Neural cell (in vitro differentiated cells): Measurements from ENCODE around the gene GRB14. TPM values are rescaled to one million over a fixed set of nuclear protein-coding genes. Genes with fewer than 3 reads are reported as not detected.

Experiments used
- H2AFZ ChIP-seq: fragments of 200-600, 300-800 bp; sonication (generic), shearing (Covaris generic); 2 replicates; pipeline ENCODE4 v1.6.0; 2014; ENCODE audit warnings: low read depth, mild to moderate bottlenecking, antibody characterized with exemption, low read length, moderate library complexity
- H3F3A ChIP-seq: fragments of 200-600 bp; shearing (Covaris generic); 2 replicates; pipeline ENCODE4 v1.6.1; 2016; ENCODE audit warnings: mild to moderate bottlenecking, moderate library complexity, mixed read lengths, antibody characterized with exemption, low read length; ENCODE audit not compliant: insufficient read depth, poor library complexity, severe bottlenecking
- H3K27ac ChIP-seq: fragments of 200-600, 300-800 bp; sonication (generic), shearing (Covaris generic); 2 replicates; pipeline ENCODE4 v1.5.1; 2014; ENCODE audit warnings: mild to moderate bottlenecking, low read length, moderate library complexity
- H3K27me3 ChIP-seq: fragments of 300-800, 200-600 bp; sonication (generic), shearing (Covaris generic); 2 replicates; pipeline ENCODE4 v1.6.0; 2014; ENCODE audit warnings: mild to moderate bottlenecking, low read depth, low read length, moderate library complexity; ENCODE audit not compliant: insufficient read depth
- H3K36me3 ChIP-seq: fragments of 300-800, 200-600 bp; sonication (generic), shearing (Covaris generic); 2 replicates; pipeline ENCODE4 v1.5.1; 2014; ENCODE audit warnings: mild to moderate bottlenecking, antibody characterized with exemption, low read length, moderate library complexity; ENCODE audit not compliant: insufficient read depth
- H3K4me2 ChIP-seq: fragments of 300-800, 200-600 bp; sonication (generic), shearing (Covaris generic); 2 replicates; pipeline ENCODE4 v1.6.0; 2014; ENCODE audit warnings: mild to moderate bottlenecking, low read length
- H3K4me3 ChIP-seq: fragments of 300-800, 200-600 bp; sonication (generic), shearing (Covaris generic); 2 replicates; pipeline ENCODE4 v1.5.1; 2014; ENCODE audit warnings: mild to moderate bottlenecking, low read length, moderate library complexity
- H3K79me2 ChIP-seq: fragments of 200-600 bp; shearing (Covaris generic); replicated peaks from 2 replicates; pipeline ENCODE4 v1.6.0; 2014; ENCODE audit warnings: mild to moderate bottlenecking, low read length, moderate library complexity; ENCODE audit not compliant: insufficient read depth
- H3K9ac ChIP-seq: fragments of 300-800, 200-600 bp; sonication (generic), shearing (Covaris generic); 2 replicates; pipeline ENCODE4 v1.6.1; 2016; ENCODE audit warnings: mild to moderate bottlenecking, low read length, mixed read lengths
- H3K9me2 ChIP-seq: fragments of 200-600 bp; shearing (Covaris generic); 2 replicates; pipeline ENCODE4 v1.6.1; 2016; ENCODE audit warnings: mild to moderate bottlenecking, low read length, mixed read lengths; ENCODE audit not compliant: insufficient read depth
- H3K9me3 ChIP-seq: fragments of 200-600, 300-800 bp; sonication (generic), shearing (Covaris generic); 2 replicates; pipeline ENCODE4 v1.6.1; 2016; ENCODE audit warnings: mild to moderate bottlenecking, mixed run types, low read length, moderate library complexity, mixed read lengths
- H4K20me1 ChIP-seq: fragments of 200-600 bp; shearing (Covaris generic); 2 replicates; pipeline ENCODE4 v1.6.1; 2016; ENCODE audit warnings: mild to moderate bottlenecking, mixed run types; ENCODE audit not compliant: insufficient read depth
- EP300 ChIP-seq: fragments of 450-650 bp; conservative IDR thresholded peaks from 2 replicates; pipeline ENCODE4 v1.6.1; 2014; ENCODE audit warnings: antibody characterized with exemption, mild to moderate bottlenecking, moderate library complexity; ENCODE audit not compliant: poor library complexity, severe bottlenecking
- EZH2 ChIP-seq: fragments of 200-600, 300-800 bp; shearing (Covaris generic), sonication (generic); IDR thresholded peaks from 2 replicates; pipeline ENCODE4 v1.6.1; 2014; ENCODE audit warnings: antibody characterized with exemption, low read length, borderline replicate concordance, mild to moderate bottlenecking; ENCODE audit not compliant: insufficient read depth, poor library complexity, severe bottlenecking
- MXI1 ChIP-seq: fragments of 450-650 bp; conservative IDR thresholded peaks from 2 replicates; pipeline ENCODE4 v1.6.1; 2014; ENCODE audit warnings: antibody characterized with exemption, mild to moderate bottlenecking; ENCODE audit not compliant: poor library complexity, severe bottlenecking
- POLR2AphosphoS5 ChIP-seq: IDR thresholded peaks from 2 replicates; pipeline ENCODE4 v1.6.1; 2012
- RAD21 ChIP-seq: fragments of 450-650 bp; conservative IDR thresholded peaks from 2 replicates; pipeline ENCODE4 v1.6.1; 2014; ENCODE audit warnings: antibody characterized with exemption, mild to moderate bottlenecking, moderate library complexity
- SMC3 ChIP-seq: fragments of 450-650 bp; conservative IDR thresholded peaks from 2 replicates; pipeline ENCODE4 v1.6.1; 2014; ENCODE audit warnings: antibody characterized with exemption, mild to moderate bottlenecking, moderate library complexity; ENCODE audit not compliant: poor library complexity
- TAF1 ChIP-seq: IDR thresholded peaks from 2 replicates; pipeline ENCODE4 v1.6.1; 2012; ENCODE audit warnings: low read depth
- polyA plus RNA-seq: library from polyadenylated mRNA; depleted of rRNA; stranded (reverse); fragments of >200 nt; gene quantifications from 2 replicates; pipeline ENCODE4 v1.2.3, GENCODE V29; 2014
- TF ChIP-seq, protein P1 (sequence below): IDR thresholded peaks from 2 replicates; pipeline ENCODE4 v1.6.1; 2012; ENCODE audit warnings: borderline replicate concordance
- TF ChIP-seq, protein P2 (sequence below): fragments of 450-650 bp; IDR thresholded peaks from 2 replicates; pipeline ENCODE4 v1.5.1; 2014; ENCODE audit warnings: antibody characterized with exemption, mild to moderate bottlenecking, moderate library complexity; ENCODE audit not compliant: poor library complexity, severe bottlenecking

GRB14 gene
- polyA plus RNA-seq, 1 donor from 2014 or later, result 4.5 TPM

GRCh38 chr2:164655750-164656149, 34.5 kb upstream of the GRB14 start:
- Histone ChIP-seq H3K4me3 (no peak overlapping the region), H3K36me3 (no peaks in the 10 kb centered on the region), H3K9ac (no peak overlapping the region), H3K27ac (no peak overlapping the region), H3K79me2 (no peaks in the 10 kb centered on the region), H3K9me2 (no peaks in the 10 kb centered on the region), H3F3A (no peaks in the 10 kb centered on the region), H3K27me3 (no peaks in the 10 kb centered on the region), H3K9me3 (no peaks in the 10 kb centered on the region), H3K4me2 (no peak overlapping the region), H2AFZ (no peak overlapping the region), H4K20me1 (no peaks in the 10 kb centered on the region)
- TF ChIP-seq POLR2AphosphoS5, result no peak
- no peak for TF ChIP-seq SMC3
- no peak for TF ChIP-seq TAF1
- TF ChIP-seq, protein P1, sequence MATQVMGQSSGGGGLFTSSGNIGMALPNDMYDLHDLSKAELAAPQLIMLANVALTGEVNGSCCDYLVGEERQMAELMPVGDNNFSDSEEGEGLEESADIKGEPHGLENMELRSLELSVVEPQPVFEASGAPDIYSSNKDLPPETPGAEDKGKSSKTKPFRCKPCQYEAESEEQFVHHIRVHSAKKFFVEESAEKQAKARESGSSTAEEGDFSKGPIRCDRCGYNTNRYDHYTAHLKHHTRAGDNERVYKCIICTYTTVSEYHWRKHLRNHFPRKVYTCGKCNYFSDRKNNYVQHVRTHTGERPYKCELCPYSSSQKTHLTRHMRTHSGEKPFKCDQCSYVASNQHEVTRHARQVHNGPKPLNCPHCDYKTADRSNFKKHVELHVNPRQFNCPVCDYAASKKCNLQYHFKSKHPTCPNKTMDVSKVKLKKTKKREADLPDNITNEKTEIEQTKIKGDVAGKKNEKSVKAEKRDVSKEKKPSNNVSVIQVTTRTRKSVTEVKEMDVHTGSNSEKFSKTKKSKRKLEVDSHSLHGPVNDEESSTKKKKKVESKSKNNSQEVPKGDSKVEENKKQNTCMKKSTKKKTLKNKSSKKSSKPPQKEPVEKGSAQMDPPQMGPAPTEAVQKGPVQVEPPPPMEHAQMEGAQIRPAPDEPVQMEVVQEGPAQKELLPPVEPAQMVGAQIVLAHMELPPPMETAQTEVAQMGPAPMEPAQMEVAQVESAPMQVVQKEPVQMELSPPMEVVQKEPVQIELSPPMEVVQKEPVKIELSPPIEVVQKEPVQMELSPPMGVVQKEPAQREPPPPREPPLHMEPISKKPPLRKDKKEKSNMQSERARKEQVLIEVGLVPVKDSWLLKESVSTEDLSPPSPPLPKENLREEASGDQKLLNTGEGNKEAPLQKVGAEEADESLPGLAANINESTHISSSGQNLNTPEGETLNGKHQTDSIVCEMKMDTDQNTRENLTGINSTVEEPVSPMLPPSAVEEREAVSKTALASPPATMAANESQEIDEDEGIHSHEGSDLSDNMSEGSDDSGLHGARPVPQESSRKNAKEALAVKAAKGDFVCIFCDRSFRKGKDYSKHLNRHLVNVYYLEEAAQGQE, result no peak
- TF ChIP-seq, protein P2, sequence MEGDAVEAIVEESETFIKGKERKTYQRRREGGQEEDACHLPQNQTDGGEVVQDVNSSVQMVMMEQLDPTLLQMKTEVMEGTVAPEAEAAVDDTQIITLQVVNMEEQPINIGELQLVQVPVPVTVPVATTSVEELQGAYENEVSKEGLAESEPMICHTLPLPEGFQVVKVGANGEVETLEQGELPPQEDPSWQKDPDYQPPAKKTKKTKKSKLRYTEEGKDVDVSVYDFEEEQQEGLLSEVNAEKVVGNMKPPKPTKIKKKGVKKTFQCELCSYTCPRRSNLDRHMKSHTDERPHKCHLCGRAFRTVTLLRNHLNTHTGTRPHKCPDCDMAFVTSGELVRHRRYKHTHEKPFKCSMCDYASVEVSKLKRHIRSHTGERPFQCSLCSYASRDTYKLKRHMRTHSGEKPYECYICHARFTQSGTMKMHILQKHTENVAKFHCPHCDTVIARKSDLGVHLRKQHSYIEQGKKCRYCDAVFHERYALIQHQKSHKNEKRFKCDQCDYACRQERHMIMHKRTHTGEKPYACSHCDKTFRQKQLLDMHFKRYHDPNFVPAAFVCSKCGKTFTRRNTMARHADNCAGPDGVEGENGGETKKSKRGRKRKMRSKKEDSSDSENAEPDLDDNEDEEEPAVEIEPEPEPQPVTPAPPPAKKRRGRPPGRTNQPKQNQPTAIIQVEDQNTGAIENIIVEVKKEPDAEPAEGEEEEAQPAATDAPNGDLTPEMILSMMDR, result no peak
- no peak for TF ChIP-seq EP300
- no peak for TF ChIP-seq RAD21
- TF ChIP-seq MXI1, result no peak
- TF ChIP-seq EZH2, result no peak

- no peak overlapping the region for H3K9ac ChIP-seq
- no peaks in the 10 kb centered on the region for H3F3A ChIP-seq
- H3K36me3 ChIP-seq, result no peaks in the 10 kb centered on the region
- H3K79me2 ChIP-seq, result no peaks in the 10 kb centered on the region
- H2AFZ ChIP-seq, result no peak overlapping the region
- TF ChIP-seq, protein P1, result no peak
- TF ChIP-seq TAF1 (no peak), EP300 (no peak), POLR2AphosphoS5 (no peak), RAD21 (no peak), MXI1 (no peak), SMC3 (no peak), EZH2 (no peak)
- TF ChIP-seq, protein P2, result no peak
- H3K27me3 ChIP-seq, result no peaks in the 10 kb centered on the region
- no peak overlapping the region for H3K4me3 ChIP-seq
- no peak overlapping the region for H3K4me2 ChIP-seq
- no peaks in the 10 kb centered on the region for H4K20me1 ChIP-seq
- H3K9me2 ChIP-seq, result no peaks in the 10 kb centered on the region
- H3K9me3 ChIP-seq, result no peaks in the 10 kb centered on the region
- no peak overlapping the region for H3K27ac ChIP-seq
These were observed 34.1 kb upstream of the GRB14 start for GRCh38 chr2:164655336-164655735.
